Astrocyte (in vitro differentiated cells and primary cell): Measurements from ENCODE around the gene CHST15. TPM values are rescaled to one million over a fixed set of nuclear protein-coding genes. Genes with fewer than 3 reads are reported as not detected.

Experiments
- DNase-seq: peaks from one replicate; pipeline ENCODE4 v3.0.0-alpha.2; 2010; ENCODE audit warnings: low read depth
- FAIRE-seq: peaks from 2 replicates; lab custom pipeline; 2011; peaks lifted over from hg19 to GRCh38; lab: Jason Lieb, UNC
- H2AFZ ChIP-seq: 2 replicates; pipeline ENCODE4 v1.6.0; 2012; ENCODE audit warnings: low read depth, low read length, inconsistent platforms
- H3K27ac ChIP-seq: 2 replicates; pipeline ENCODE4 v1.5.1; 2011; ENCODE audit warnings: low read depth, low read length, inconsistent platforms
- H3K27me3 ChIP-seq: 2 replicates; pipeline ENCODE4 v1.6.0; 2011; ENCODE audit warnings: low read length, inconsistent platforms; ENCODE audit not compliant: insufficient read depth
- H3K36me3 ChIP-seq: 2 replicates; pipeline ENCODE4 v1.5.1; 2011; ENCODE audit warnings: low read length, inconsistent platforms; ENCODE audit not compliant: insufficient read depth
- H3K4me1 ChIP-seq: 2 replicates; pipeline ENCODE4 v1.5.1; 2011; ENCODE audit warnings: low read length, inconsistent platforms; ENCODE audit not compliant: insufficient read depth
- H3K4me2 ChIP-seq: 2 replicates; pipeline ENCODE4 v1.6.0; 2012; ENCODE audit warnings: low read length, inconsistent platforms
- H3K4me3 ChIP-seq: 2 replicates; pipeline ENCODE4 v1.5.1; 2011; ENCODE audit warnings: low read depth, mild to moderate bottlenecking, low read length, inconsistent platforms; ENCODE audit not compliant: insufficient read depth
- H3K79me2 ChIP-seq: 2 replicates; pipeline ENCODE4 v1.6.0; 2012; ENCODE audit warnings: mild to moderate bottlenecking, low read length, inconsistent platforms; ENCODE audit not compliant: insufficient read depth
- H3K9ac ChIP-seq: 2 replicates; pipeline ENCODE4 v1.6.0; 2012; ENCODE audit warnings: mild to moderate bottlenecking, low read length, inconsistent platforms
- H3K9me3 ChIP-seq: 2 replicates; pipeline ENCODE4 v1.5.1; 2012; ENCODE audit warnings: low read depth, mild to moderate bottlenecking, low read length, inconsistent platforms; ENCODE audit not compliant: insufficient read depth
- H4K20me1 ChIP-seq: 2 replicates; pipeline ENCODE4 v1.6.0; 2012; ENCODE audit warnings: low read length, inconsistent platforms; ENCODE audit not compliant: insufficient read depth
- H3K27ac Mint-ChIP-seq: one replicate; pipeline ENCODE4 v1.8.0; 2021; ENCODE audit warnings: mild to moderate bottlenecking, mixed read lengths; ENCODE audit not compliant: unreplicated experiment
- H3K27me3 Mint-ChIP-seq: one replicate; pipeline ENCODE4 v1.8.0; 2021; ENCODE audit warnings: low read depth, mixed read lengths; ENCODE audit not compliant: unreplicated experiment
- H3K36me3 Mint-ChIP-seq: one replicate; pipeline ENCODE4 v1.8.0; 2021; ENCODE audit warnings: low read depth, mixed read lengths; ENCODE audit not compliant: unreplicated experiment
- H3K4me1 Mint-ChIP-seq: one replicate; pipeline ENCODE4 v1.8.0; 2021; ENCODE audit warnings: low read depth, mixed read lengths; ENCODE audit not compliant: unreplicated experiment
- H3K4me3 Mint-ChIP-seq: one replicate; pipeline ENCODE4 v1.8.0; 2021; ENCODE audit warnings: mild to moderate bottlenecking, moderate library complexity, mixed read lengths; ENCODE audit not compliant: unreplicated experiment
- H3K9me3 Mint-ChIP-seq: one replicate; pipeline ENCODE4 v1.8.0; 2021; ENCODE audit warnings: mild to moderate bottlenecking, mixed read lengths; ENCODE audit not compliant: unreplicated experiment
- CTCF ChIP-seq: IDR thresholded peaks from 2 replicates; pipeline ENCODE4 v1.5.1; 2011; ENCODE audit warnings: low read depth, mild to moderate bottlenecking, inconsistent platforms, low read length, moderate library complexity; ENCODE audit not compliant: insufficient read depth
- EZH2 ChIP-seq: IDR thresholded peaks from 2 replicates; pipeline ENCODE4 v1.6.1; 2012; ENCODE audit warnings: mild to moderate bottlenecking, low read length, inconsistent platforms; ENCODE audit not compliant: insufficient read depth
- total RNA-seq: library from RNA; stranded (reverse); gene quantifications from 2 replicates; pipeline ENCODE4 v1.2.1, GENCODE V29; 2021

Gene CHST15
- total RNA-seq, 1 donor from 2014 or later: 20.6 TPM

GRCh38 chr10:124067825-124068400 lies 25.5 kb downstream of the CHST15 start:
- Histone ChIP-seq H3K79me2 (peaks cover 11% of the 10 kb centered on the region), H3K9ac (no peak overlapping the region), H3K9me3 (no peaks in the 10 kb centered on the region), H3K36me3 (no peaks in the 10 kb centered on the region), H4K20me1 (peaks cover 48% of the 10 kb centered on the region), H2AFZ (no peak overlapping the region), H3K4me3 (no peak overlapping the region), H3K27ac (no peak overlapping the region), H3K4me2 (no peak overlapping the region), H3K4me1 (peaks cover 18% of the 10 kb centered on the region), H3K27me3 (peaks cover 21% of the 10 kb centered on the region)
- Mint-ChIP-seq H3K27ac (no peak overlapping the region), H3K27me3 (peaks cover 3% of the 10 kb centered on the region), H3K9me3 (no peaks in the 10 kb centered on the region), H3K4me1 (peaks cover 43% of the 10 kb centered on the region), H3K4me3 (no peak overlapping the region), H3K36me3 (peaks cover 6% of the 10 kb centered on the region)
- TF ChIP-seq EZH2: no peak
- no peak for TF ChIP-seq CTCF
- DNase-seq: no peak
- no peak for FAIRE-seq

- H4K20me1 ChIP-seq: peaks cover 47% of the 10 kb centered on the region
- H3K4me3 Mint-ChIP-seq: no peak overlapping the region
- peaks cover 18% of the 10 kb centered on the region for H3K4me1 ChIP-seq
Measured at GRCh38 chr10:124066781-124067714, 26.4 kb downstream of the CHST15 start.

More at GRCh38 chr10:124066781-124067714, 26.4 kb downstream of the CHST15 start:
- Histone ChIP-seq H3K79me2 (peaks cover 6% of the 10 kb centered on the region), H3K9me3 (no peaks in the 10 kb centered on the region), H3K4me2 (no peak overlapping the region), H3K9ac (no peak overlapping the region), H3K4me3 (no peak overlapping the region), H3K27me3 (peaks cover 20% of the 10 kb centered on the region), H3K27ac (no peak overlapping the region), H3K36me3 (no peaks in the 10 kb centered on the region), H2AFZ (no peak overlapping the region)
- H3K27me3 Mint-ChIP-seq: peaks cover 1% of the 10 kb centered on the region
- DNase-seq: no peak
- no peak overlapping the region for H3K27ac Mint-ChIP-seq
- H3K9me3 Mint-ChIP-seq: no peaks in the 10 kb centered on the region
- TF ChIP-seq EZH2: no peak
- TF ChIP-seq CTCF: no peak
- peaks cover 42% of the 10 kb centered on the region for H3K4me1 Mint-ChIP-seq
- no peak for FAIRE-seq
- peaks cover 6% of the 10 kb centered on the region for H3K36me3 Mint-ChIP-seq
